Stimulated activated CD4-positive, alpha-beta T cell treated with anti-CD3 and anti-CD28 coated beads, Interleukin-4, amount 100 ng/mL, for 4 hours (primary cell): Measurements from ENCODE around the gene STH.

Source experiments
- DNase-seq, 2 experiments: peaks; one replicate each; pipeline ENCODE4 v3.0.0-alpha.2; 2020

Gene STH

GRCh38 chr17:46028981-46029565 is 30.0 kb downstream of the STH start:
- no peak for DNase-seq

GRCh38 chr17:46029627-46030026 is 30.6 kb downstream of the STH start:
- DNase-seq: no peak

DNA sequence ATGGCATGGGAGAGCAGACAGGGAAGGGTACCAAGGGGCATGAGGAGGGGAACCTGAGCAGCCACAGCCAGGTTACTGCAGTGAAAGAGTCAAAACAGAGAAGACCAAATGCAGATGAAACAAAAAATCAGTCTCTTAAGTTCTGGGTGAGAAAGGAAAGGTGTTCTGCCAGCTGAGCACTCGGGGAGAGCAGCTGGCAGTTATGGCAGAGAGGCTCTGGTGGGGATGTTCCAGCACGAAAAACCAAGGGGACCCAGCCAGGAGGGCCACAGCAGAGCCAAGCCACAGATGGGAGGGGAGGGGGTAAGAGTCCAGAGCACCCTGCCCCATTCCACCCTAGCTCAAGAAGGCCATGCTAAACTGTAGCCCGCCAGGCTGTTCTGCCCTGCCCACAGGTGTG is 31.7 kb downstream of the STH start:
- DNase-seq: no peak

DNA sequence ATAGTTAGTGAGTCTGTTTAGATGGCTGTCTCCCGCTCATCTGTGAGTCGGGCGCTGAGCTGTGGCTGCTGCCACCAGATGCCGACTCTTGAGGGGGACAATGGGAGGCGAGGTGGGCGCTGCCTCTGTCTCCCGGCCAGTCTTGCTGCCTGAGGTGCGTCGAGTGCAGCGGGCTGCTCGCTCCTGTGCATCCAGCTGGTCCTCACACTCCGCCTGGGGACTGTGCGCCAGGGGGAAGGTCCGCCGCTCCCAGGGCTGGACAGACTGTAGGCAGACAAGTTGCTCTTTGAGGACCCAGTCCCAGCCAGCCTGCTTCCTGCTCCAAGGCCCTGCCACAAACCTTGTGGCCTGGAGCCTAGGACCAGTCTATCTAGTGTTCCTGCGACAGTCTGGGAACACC is 32.4 kb downstream of the STH start:
- no peak for DNase-seq

GRCh38 chr17:46031920-46032319 is 32.9 kb downstream of the STH start:
- DNase-seq: no peak

DNA sequence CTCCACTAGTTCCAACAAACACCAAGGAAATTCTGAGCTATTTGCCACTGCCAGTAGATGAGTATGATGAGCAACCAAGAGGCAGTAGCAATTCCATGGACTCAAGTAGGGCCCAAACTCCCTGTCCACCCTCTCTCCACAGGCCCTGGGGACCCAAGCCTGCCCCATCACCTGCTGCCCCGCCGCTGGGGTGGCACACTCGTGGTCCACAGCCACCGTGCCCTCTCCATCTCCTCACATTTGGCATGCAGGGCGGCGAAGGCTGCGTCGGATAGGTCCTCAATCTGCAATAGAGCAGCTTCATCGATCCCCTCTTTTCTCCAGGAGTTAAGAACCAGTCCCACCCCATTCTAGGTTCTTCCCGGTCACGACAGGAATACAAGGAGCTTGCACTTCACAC is 33.9 kb downstream of the STH start:
- DNase-seq: no peak

DNA sequence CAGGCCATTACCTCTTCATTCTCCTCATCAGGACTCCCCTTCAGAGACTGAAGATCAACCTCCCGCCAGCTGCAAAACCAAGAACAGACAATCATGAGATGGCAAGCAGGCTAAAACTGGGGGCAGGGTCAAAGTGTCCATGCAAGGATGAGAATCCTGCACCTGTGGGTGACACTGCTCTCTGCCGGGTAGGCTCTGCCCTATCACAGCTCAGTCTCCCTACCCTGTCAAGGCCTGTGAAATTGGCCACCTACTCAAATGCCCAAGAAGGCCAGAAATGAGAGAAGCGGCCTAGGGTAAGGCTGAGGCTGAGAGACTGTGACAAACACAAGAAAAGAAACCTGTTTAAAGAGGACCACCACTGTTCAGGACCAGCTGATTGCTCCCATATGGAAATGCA is 34.3 kb downstream of the STH start:
- no peak for DNase-seq

DNA sequence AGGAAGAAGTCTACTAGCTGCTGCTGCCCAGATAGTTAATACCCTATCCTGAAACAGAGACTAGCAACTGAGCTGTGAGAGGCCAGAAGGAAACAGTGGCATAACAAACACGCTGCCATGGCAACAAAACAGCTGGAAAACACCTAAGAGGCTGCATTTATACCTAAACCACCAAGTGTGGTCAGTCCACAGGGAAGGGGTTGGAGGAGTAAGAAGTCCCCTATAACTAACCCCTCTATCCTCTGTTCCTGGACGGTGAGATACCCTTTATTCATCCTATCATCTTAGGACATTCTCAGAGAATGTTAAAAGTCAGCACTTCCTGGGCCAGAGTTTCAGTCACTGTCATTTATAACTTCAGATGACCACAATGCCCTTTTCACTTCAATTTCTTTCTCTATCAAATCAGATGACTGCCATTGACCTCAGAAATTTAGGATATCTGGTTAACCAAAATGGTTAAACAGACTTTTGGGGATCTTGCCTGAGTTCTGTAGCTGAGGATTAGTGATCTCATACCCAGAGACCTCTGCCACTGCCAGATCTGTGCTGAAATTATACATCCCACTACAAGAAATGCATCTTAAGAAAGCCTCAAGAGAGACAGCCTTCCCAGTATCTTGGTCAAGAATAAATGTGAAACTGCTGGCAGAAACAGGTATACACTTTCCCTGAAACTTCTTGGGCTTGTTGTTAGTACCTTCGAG is 36.2 kb downstream of the STH start:
- no peak for DNase-seq

DNA sequence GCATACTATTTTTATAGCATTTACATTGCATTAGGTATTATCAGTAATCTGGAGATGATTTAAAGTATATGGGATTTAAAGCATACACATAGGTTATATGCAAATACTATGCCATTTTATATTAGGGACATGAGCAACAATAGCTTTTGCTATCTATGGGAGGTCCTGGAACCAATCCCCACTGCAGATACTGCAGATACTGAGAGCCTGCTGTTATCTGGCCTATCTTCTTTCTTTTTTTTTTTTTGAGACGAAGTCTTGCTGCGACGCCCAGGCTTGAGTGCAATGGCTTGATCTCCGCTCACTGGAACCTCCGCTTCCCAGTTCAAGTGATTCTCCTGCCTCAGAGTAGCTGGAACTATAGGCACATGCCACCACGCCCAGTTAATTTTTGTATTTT is 37.4 kb downstream of the STH start:
- no peak for DNase-seq

- no peak for DNase-seq
Measured at GRCh38 chr17:46037722-46038255, 38.7 kb downstream of the STH start.

DNA sequence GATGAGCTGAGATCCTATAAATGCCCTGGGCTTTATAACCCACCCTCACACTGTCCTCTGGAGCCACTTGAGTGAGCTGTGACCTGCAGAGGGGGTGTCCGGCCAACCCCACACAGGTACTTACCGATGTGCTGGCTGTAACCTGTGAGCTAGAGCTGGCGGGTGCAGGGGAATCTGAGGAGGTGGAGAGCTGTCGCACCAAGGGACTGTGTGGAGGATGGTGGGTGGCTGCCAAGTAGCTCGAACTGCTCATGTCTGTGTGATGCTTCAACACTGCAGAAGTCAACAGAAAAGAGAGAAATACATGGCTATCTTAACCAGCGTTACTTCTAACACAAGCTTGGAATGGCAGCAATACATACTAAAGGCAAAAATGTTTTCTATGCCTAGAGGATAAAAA is 39.4 kb downstream of the STH start:
- no peak for DNase-seq

DNA sequence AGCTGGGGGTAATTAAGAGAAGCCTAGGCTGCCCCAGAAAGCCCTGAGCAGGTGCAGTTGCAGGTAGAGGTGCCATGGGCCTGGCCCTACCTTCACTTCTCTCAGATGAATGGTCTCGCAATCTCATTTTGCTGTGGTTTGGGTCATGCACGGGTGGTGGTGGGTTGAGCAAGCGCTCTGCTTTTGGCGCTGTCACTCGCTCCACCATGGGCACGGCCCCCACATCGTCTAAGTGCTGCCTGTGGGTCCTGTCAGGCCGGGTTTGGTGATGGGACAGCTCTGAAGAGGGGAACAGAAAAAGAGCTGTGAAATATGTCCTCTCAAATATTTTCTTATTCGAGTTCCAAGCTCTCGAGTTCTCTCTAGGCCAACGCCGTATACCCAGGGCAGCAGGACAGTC is 39.9 kb downstream of the STH start:
- no peak for DNase-seq

GRCh38 chr17:46039592-46040186 is 40.6 kb downstream of the STH start:
- no peak for DNase-seq

DNA sequence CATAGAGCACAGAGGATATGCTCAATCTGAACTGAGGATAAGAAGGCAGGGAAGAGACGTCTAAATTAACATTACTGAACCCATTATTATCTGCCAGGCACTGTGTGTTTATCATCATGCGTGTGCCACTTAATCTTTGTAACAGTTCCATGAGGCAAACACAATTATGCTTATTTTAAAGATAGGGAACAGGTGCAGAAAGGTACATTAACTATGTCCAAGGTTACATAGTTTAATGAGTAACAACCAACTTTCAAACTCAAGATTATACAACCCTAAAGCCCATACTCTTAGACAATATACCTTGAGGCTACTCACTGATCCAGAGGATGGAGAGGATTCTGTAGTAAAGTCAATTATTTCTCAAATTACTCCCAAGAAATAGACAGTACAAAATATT is 43.2 kb downstream of the STH start:
- DNase-seq: no peak

DNA sequence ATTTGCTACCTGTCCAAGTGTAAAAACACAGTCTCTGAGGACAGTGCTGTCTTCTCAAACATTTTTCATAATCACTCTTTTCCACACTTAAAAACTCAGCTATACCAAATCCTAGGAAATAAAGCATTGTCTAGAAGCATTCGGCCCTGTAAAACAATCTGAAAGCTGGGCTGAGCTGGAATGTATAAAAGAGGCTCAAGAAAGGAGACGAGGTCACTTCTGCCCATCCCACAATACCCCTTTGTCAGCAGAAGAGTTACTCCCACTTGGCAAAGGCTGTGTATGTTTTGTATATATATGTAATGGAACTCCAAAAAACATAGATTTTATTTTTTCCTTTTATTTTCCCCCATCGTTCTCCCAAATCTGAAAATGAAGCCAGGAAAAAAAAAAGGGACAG is 43.9 kb downstream of the STH start:
- DNase-seq: no peak

GRCh38 chr17:46043606-46044005 is 44.6 kb downstream of the STH start:
- no peak for DNase-seq

DNA sequence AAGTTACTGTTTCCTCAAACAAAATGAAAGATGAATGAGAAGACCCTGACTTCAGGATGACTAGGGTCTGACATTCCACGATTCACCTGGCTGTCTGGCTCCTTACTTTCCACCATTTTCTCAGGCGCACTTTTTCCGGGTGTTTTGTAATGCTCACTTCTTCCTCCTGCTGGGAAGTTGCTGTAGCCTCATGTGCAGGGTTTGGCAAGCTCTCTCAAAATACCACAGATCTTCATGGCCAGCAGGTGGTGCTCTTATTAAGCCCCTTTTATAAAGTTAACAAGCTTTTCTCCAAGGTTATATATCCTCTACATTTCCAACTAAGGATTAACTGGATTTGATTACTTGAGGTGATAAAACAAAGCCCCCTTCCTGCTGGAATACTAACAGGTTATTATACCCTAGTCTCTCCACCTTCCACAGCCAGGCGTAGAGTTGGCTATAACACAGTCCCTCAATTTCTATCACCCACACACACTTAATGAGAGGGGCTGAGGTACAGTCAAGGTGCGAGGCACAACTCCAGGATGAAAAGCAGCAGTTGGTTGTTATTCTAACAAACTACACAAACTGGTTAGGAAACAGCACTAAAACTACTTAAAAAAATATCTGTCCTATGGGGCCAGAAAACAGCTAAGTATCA is 45.4 kb downstream of the STH start:
- DNase-seq: peak; percentile 25 to 45

DNA sequence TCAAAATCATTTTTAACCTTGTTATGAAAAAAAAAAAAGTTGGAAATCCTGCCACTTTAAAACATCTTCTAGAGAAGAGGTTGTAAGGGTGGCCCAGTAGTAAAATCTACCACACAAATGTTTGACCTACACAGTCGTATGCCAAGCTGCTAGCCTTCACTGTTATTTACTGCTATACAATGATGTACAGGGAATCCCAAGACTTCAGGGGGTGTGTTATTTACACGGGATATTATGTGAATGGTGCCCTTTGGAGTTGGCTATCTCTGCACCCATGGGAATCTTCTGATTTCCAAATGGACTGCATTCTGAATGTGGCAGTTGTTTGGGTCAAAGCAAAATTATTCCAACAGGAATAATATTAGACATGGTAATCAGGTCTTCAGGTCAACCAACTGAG is 45.9 kb downstream of the STH start:
- no peak for DNase-seq

GRCh38 chr17:46045639-46046038 is 46.6 kb downstream of the STH start:
- DNase-seq: no peak

GRCh38 chr17:46046957-46047356 is 47.9 kb downstream of the STH start:
- no peak for DNase-seq

- no peak for DNase-seq
Measured at GRCh38 chr17:46047398-46047797, 48.3 kb downstream of the STH start.

GRCh38 chr17:46047856-46048255 is 48.8 kb downstream of the STH start:
- no peak for DNase-seq
